SK-N-MC (cell line): Measurements from ENCODE around the gene NFAT5.

Source experiments
- EZH2 ChIP-seq: fragments of 200-600 bp; sonication (generic); IDR thresholded peaks from one replicate; pipeline ENCODE4 v1.6.1; 2017; ENCODE audit warnings: antibody characterized with exemption
- FOXP2 ChIP-seq: optimal IDR thresholded peaks from 2 replicates; pipeline ENCODE3; 2011; ENCODE audit warnings: mild to moderate bottlenecking, moderate library complexity; ENCODE audit not compliant: insufficient read depth; ENCODE audit errors: extremely low read length, control extremely low read depth
- POLR2AphosphoS5 ChIP-seq: IDR thresholded peaks from 2 replicates; pipeline ENCODE4 v1.6.1; 2012; ENCODE audit warnings: mild to moderate bottlenecking, low read depth, low read length, borderline replicate concordance

GRCh38 chr16:69724414-69724873 lies 158.7 kb downstream of the NFAT5 start:
- no peak for TF ChIP-seq POLR2AphosphoS5
- TF ChIP-seq EZH2 = no peak
- TF ChIP-seq FOXP2 = no peak
